ENCODE results near the gene MAP3K1. TPM values are rescaled to one million over a fixed set of nuclear protein-coding genes. Genes with fewer than 3 reads are reported as not detected.
A peak's percentile ranks its signal among the peaks of the same experiment; 100 is the strongest.

The MAP3K1 gene
- total and polyA plus RNA-seq, 9 of the 15 experiments (the other 6 are each of a cell fraction or from before 2014, with no cell fraction given): 3.9 to 13.9 (median 7.5) TPM

DNA sequence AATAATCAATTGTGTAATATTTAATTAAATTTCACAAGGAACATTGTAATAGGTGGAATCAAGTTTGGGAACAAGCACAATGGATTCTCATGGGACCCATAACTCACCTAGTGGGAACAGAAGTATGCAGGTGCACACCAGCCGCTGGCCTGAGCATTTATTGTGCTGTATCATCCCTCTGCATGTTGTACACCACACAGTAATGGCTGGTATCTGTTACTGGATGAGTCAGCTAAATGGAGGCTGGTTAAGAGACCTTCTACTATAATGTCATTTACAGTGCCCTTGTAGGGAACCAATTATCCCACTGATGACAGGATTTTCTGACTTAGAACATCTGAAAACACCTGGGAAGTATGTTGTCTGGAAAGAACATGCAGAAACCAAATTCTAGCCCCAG is 3.2 kb upstream of the MAP3K1 start (continued):
- no peak for TF ChIP-seq ZBTB1 (CRISPR knock-in tag; IDR thresholded peaks at IDR 0.05; ENCODE audit: borderline replicate concordance, low read depth)
- TF ChIP-seq ZNF212 (CRISPR knock-in tag; IDR thresholded peaks at IDR 0.05): no peak
- TF ChIP-seq ZNF707 (CRISPR knock-in tag; conservative IDR thresholded peaks at IDR 0.05): no peak
- TF ChIP-seq ILF3 (IDR thresholded peaks at IDR 0.05; ENCODE audit: borderline replicate concordance): no peak
- no peak for TF ChIP-seq ARNT (IDR thresholded peaks at IDR 0.05)
- TF ChIP-seq, protein P1, sequence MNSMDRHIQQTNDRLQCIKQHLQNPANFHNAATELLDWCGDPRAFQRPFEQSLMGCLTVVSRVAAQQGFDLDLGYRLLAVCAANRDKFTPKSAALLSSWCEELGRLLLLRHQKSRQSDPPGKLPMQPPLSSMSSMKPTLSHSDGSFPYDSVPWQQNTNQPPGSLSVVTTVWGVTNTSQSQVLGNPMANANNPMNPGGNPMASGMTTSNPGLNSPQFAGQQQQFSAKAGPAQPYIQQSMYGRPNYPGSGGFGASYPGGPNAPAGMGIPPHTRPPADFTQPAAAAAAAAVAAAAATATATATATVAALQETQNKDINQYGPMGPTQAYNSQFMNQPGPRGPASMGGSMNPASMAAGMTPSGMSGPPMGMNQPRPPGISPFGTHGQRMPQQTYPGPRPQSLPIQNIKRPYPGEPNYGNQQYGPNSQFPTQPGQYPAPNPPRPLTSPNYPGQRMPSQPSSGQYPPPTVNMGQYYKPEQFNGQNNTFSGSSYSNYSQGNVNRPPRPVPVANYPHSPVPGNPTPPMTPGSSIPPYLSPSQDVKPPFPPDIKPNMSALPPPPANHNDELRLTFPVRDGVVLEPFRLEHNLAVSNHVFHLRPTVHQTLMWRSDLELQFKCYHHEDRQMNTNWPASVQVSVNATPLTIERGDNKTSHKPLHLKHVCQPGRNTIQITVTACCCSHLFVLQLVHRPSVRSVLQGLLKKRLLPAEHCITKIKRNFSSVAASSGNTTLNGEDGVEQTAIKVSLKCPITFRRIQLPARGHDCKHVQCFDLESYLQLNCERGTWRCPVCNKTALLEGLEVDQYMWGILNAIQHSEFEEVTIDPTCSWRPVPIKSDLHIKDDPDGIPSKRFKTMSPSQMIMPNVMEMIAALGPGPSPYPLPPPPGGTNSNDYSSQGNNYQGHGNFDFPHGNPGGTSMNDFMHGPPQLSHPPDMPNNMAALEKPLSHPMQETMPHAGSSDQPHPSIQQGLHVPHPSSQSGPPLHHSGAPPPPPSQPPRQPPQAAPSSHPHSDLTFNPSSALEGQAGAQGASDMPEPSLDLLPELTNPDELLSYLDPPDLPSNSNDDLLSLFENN (IDR thresholded peaks at IDR 0.05; ENCODE audit: low read depth in 2 of 2, low read length in 2 of 2): no peak
- TF ChIP-seq ZNF224 (CRISPR knock-in tag; IDR thresholded peaks at IDR 0.05): no peak
- TF ChIP-seq YBX1 (IDR thresholded peaks at IDR 0.05): no peak
- no peak for TF ChIP-seq ADNP (tag; IDR thresholded peaks at IDR 0.05)
- TF ChIP-seq NFE2L1 (tag; IDR thresholded peaks at IDR 0.05; ENCODE audit: borderline replicate concordance, low read depth): peak; percentile 87
- TF ChIP-seq GABPB1 (CRISPR knock-in tag; IDR thresholded peaks at IDR 0.05): no peak
- no peak for TF ChIP-seq MIER1 (IDR thresholded peaks at IDR 0.05; ENCODE audit: low read depth)
- TF ChIP-seq TFAM (CRISPR knock-in tag; conservative IDR thresholded peaks at IDR 0.05): no peak
- TF ChIP-seq, protein P2, sequence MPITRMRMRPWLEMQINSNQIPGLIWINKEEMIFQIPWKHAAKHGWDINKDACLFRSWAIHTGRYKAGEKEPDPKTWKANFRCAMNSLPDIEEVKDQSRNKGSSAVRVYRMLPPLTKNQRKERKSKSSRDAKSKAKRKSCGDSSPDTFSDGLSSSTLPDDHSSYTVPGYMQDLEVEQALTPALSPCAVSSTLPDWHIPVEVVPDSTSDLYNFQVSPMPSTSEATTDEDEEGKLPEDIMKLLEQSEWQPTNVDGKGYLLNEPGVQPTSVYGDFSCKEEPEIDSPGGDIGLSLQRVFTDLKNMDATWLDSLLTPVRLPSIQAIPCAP (CRISPR knock-in tag; IDR thresholded peaks at IDR 0.05; ENCODE audit: borderline replicate concordance): no peak
- no peak for TF ChIP-seq ZBTB8A (IDR thresholded peaks at IDR 0.05; ENCODE audit: partially characterized antibody)
- TF ChIP-seq ZNF766 (CRISPR knock-in tag; conservative IDR thresholded peaks at IDR 0.05): no peak
- TF ChIP-seq BRCA1 (IDR thresholded peaks at IDR 0.05): no peak
- no peak for TF ChIP-seq BRCA1 (CRISPR knock-in tag; IDR thresholded peaks at IDR 0.05)
- no peak for TF ChIP-seq ZNF699 (CRISPR knock-in tag; IDR thresholded peaks at IDR 0.05; ENCODE audit: insufficient replicate concordance)
- TF ChIP-seq ZBTB17 (CRISPR knock-in tag; IDR thresholded peaks at IDR 0.05): no peak
- no peak for TF ChIP-seq SNRNP70 (optimal IDR thresholded peaks at IDR 0.05; ENCODE audit: low read depth, low read length)
- TF ChIP-seq, protein P3, sequence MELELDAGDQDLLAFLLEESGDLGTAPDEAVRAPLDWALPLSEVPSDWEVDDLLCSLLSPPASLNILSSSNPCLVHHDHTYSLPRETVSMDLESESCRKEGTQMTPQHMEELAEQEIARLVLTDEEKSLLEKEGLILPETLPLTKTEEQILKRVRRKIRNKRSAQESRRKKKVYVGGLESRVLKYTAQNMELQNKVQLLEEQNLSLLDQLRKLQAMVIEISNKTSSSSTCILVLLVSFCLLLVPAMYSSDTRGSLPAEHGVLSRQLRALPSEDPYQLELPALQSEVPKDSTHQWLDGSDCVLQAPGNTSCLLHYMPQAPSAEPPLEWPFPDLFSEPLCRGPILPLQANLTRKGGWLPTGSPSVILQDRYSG (tag; conservative IDR thresholded peaks at IDR 0.05; ENCODE audit: low read depth): no peak
- no peak for TF ChIP-seq ZKSCAN8 (CRISPR knock-in tag; IDR thresholded peaks at IDR 0.05)
- no peak for TF ChIP-seq TEAD2 (tag; IDR thresholded peaks at IDR 0.05)
- TF ChIP-seq ZNF316 (IDR thresholded peaks at IDR 0.05): peak; percentile 100
- no peak for TF ChIP-seq HCFC1 (IDR thresholded peaks at IDR 0.05; ENCODE audit: low read depth, low read length)
- no peak for TF ChIP-seq NFIC (IDR thresholded peaks at IDR 0.05)
- TF ChIP-seq RBM39 (optimal IDR thresholded peaks at IDR 0.05; ENCODE audit: low read depth, low read length): no peak
